Stimulated activated CD8-positive, alpha-beta memory T cell treated with anti-CD3 and anti-CD28 coated beads, Interleukin-7, amount 100 ng/mL, for 1 hour (primary cell): Measurements from ENCODE around the gene ZXDC.

Experiments used
- DNase-seq, 2 donors: peaks; one replicate each; pipeline ENCODE4 v3.0.0-alpha.2; 2020; ENCODE audit warnings: low read depth in 2 of 2

Gene ZXDC

GRCh38 chr3:126474498-126475412, 936 bp downstream of the ZXDC start:
- no peak for DNase-seq

- DNase-seq = no peak
Measured at GRCh38 chr3:126473292-126474168, 2.2 kb downstream of the ZXDC start.

GRCh38 chr3:126472277-126473006, 3.2 kb downstream of the ZXDC start:
- no peak for DNase-seq

GRCh38 chr3:126469479-126469878, 6.2 kb downstream of the ZXDC start:
- no peak for DNase-seq

GRCh38 chr3:126468028-126468891, 7.4 kb downstream of the ZXDC start:
- no peak for DNase-seq

- DNase-seq = no peak
Measured at GRCh38 chr3:126467611-126467955, 8.1 kb downstream of the ZXDC start.

GRCh38 chr3:126466886-126467610, 8.6 kb downstream of the ZXDC start:
- no peak for DNase-seq

- DNase-seq = no peak
Measured at GRCh38 chr3:126465928-126466544, 9.7 kb downstream of the ZXDC start.

- DNase-seq = no peak
Measured at GRCh38 chr3:126464997-126465396, 10.7 kb downstream of the ZXDC start.

- no peak for DNase-seq
Measured at GRCh38 chr3:126464494-126464893, 11.2 kb downstream of the ZXDC start.

- DNase-seq = no peak
Measured at GRCh38 chr3:126464093-126464492, 11.6 kb downstream of the ZXDC start.

- DNase-seq = no peak
Measured at GRCh38 chr3:126463521-126463920, 12.2 kb downstream of the ZXDC start.

- no peak for DNase-seq
Measured at GRCh38 chr3:126461450-126462070, 14.1 kb downstream of the ZXDC start.

GRCh38 chr3:126460381-126460780, 15.3 kb downstream of the ZXDC start:
- no peak for DNase-seq

- DNase-seq = no peak
Measured at GRCh38 chr3:126459763-126460127, 15.9 kb downstream of the ZXDC start.

GRCh38 chr3:126459111-126459762, 16.5 kb downstream of the ZXDC start:
- DNase-seq = no peak

- no peak for DNase-seq
Measured at GRCh38 chr3:126456766-126457388, 18.8 kb downstream of the ZXDC start.

GRCh38 chr3:126456211-126456610, 19.5 kb downstream of the ZXDC start:
- no peak for DNase-seq
